SH-SY5Y (cell line): ENCODE measurements around the gene RPS6KA2.

ENCODE experiments used
- GATA2 ChIP-seq: IDR thresholded peaks from 2 replicates; pipeline ENCODE4 v1.6.1; 2011; ENCODE audit warnings: mild to moderate bottlenecking, low read depth, low read length
- GATA3 ChIP-seq: IDR thresholded peaks from 2 replicates; pipeline ENCODE4 v1.6.1; 2011; ENCODE audit warnings: low read depth, mild to moderate bottlenecking, low read length, moderate library complexity

- TF ChIP-seq GATA3 (no peak), GATA2 (no peak)
These were observed 214.7 kb downstream of the RPS6KA2 start for GRCh38 chr6:166412156-166412910.
